Thoracic aorta (tissue), 2 donors: ENCODE data around the gene GHITM. TPM values are rescaled to one million over a fixed set of nuclear protein-coding genes. Genes with fewer than 3 reads are reported as not detected.

Experiments used
- ATAC-seq: fragments of 150-250 bp; one replicate; pipeline ENCODE4 v1.8.0; 2017; ENCODE audit warnings: low read depth; ENCODE audit not compliant: insufficient number of reproducible peaks, low FRiP score
- DNase-seq: peaks from one replicate; pipeline ENCODE4 v3.0.0-alpha.2; 2020; ENCODE audit warnings: low spot score
- H3K27ac ChIP-seq, 2 donors: fragments of 200-600 bp; sonication (generic); 1 replicate in 1 of 2; 2 replicates in 1 of 2; pipeline ENCODE4 v1.5.1; 2016; ENCODE audit warnings: mild to moderate bottlenecking in 2 of 2, moderate library complexity in 2 of 2
- H3K27me3 ChIP-seq: fragments of 200-600 bp; sonication (generic); replicated peaks from 2 replicates; pipeline ENCODE4 v1.6.0; 2016; ENCODE audit warnings: mild to moderate bottlenecking; ENCODE audit not compliant: insufficient read depth
- H3K36me3 ChIP-seq: fragments of 200-600 bp; sonication (generic); one replicate; pipeline ENCODE4 v1.5.1; 2016
- H3K4me1 ChIP-seq, 2 donors: fragments of 200-600 bp; sonication (generic); 1 replicate in 1 of 2; 2 replicates in 1 of 2; pipeline versions ENCODE4 v1.5.1 to v1.6.0; 2016; ENCODE audit warnings: low read depth in 2 of 2, mild to moderate bottlenecking in 1 of 2; ENCODE audit not compliant: control insufficient read depth in 1 of 2
- H3K4me3 ChIP-seq: fragments of 200-600 bp; sonication (generic); 2 replicates; pipeline ENCODE4 v1.5.1; 2016; ENCODE audit warnings: mild to moderate bottlenecking
- H3K9me3 ChIP-seq: fragments of 200-600 bp; sonication (generic); 2 replicates; pipeline ENCODE4 v1.5.1; 2016
- CTCF ChIP-seq: fragments of 200-600 bp; sonication (generic); IDR thresholded peaks from one replicate; pipeline ENCODE4 v1.5.1; 2019; ENCODE audit warnings: antibody characterized with exemption
- total RNA-seq, 2 donors: library from RNA; depleted of rRNA; stranded (reverse); fragments of >200 nt; gene quantifications; one replicate each; pipeline versions ENCODE4 v1.1.0 to v1.2.3, GENCODE V29; 2016

GHITM gene
- total RNA-seq, 2 donors from 2014 or later: 114 to 116 TPM

GRCh38 chr10:84185526-84186175 is 46.3 kb downstream of the GHITM start:
- Histone ChIP-seq H3K9me3 (no peaks in the 10 kb centered on the region), H3K4me1 (no peaks in the 10 kb centered on the region)

GRCh38 chr10:84188815-84189214 is 49.5 kb downstream of the GHITM start:
- no peak for TF ChIP-seq CTCF
- ATAC-seq (no peak), DNase-seq (no peak)
- Histone ChIP-seq H3K4me3 (no peak overlapping the region), H3K27me3 (no peaks in the 10 kb centered on the region), H3K4me1 (no peaks in the 10 kb centered on the region), H3K27ac (no peak overlapping the region), H3K36me3 (no peaks in the 10 kb centered on the region), H3K9me3 (no peaks in the 10 kb centered on the region)

More at GRCh38 chr10:84185526-84186175, 46.3 kb downstream of the GHITM start:
- TF ChIP-seq CTCF: no peak
- ATAC-seq: no peak
- Histone ChIP-seq H3K4me3 (no peak overlapping the region), H3K27ac (no peak overlapping the region), H3K36me3 (no peaks in the 10 kb centered on the region), H3K27me3 (no peaks in the 10 kb centered on the region)
- DNase-seq: no peak

- no peaks in the 10 kb centered on the region for H3K9me3 ChIP-seq
Measured at GRCh38 chr10:84190621-84191020, 51.3 kb downstream of the GHITM start.

GRCh38 chr10:84191106-84191505 is 51.8 kb downstream of the GHITM start:
- H3K4me1 ChIP-seq: peaks cover 6 to 14% of the 10 kb centered on the region in 2 donors
- H3K27ac ChIP-seq: no peak overlapping the region
- no peak for TF ChIP-seq CTCF
- no peak for ATAC-seq
- H3K36me3 ChIP-seq: no peaks in the 10 kb centered on the region
- no peak overlapping the region for H3K4me3 ChIP-seq
- DNase-seq: no peak
- no peaks in the 10 kb centered on the region for H3K27me3 ChIP-seq
- no peaks in the 10 kb centered on the region for H3K9me3 ChIP-seq

More at GRCh38 chr10:84190621-84191020, 51.3 kb downstream of the GHITM start:
- DNase-seq (no peak), ATAC-seq (no peak)
- Histone ChIP-seq H3K27ac (no peak overlapping the region), H3K36me3 (no peaks in the 10 kb centered on the region), H3K27me3 (no peaks in the 10 kb centered on the region), H3K4me3 (no peak overlapping the region), H3K4me1 (peaks cover 6 to 14% of the 10 kb centered on the region in 2 donors)
- TF ChIP-seq CTCF: no peak

GRCh38 chr10:84193327-84193726 is 54.0 kb downstream of the GHITM start:
- TF ChIP-seq CTCF: no peak
- no peaks in the 10 kb centered on the region for H3K27me3 ChIP-seq

More at GRCh38 chr10:84193327-84193726, 54.0 kb downstream of the GHITM start:
- Histone ChIP-seq H3K4me1 (peaks cover 6 to 14% of the 10 kb centered on the region in 2 donors), H3K4me3 (no peak overlapping the region), H3K9me3 (no peaks in the 10 kb centered on the region), H3K36me3 (no peaks in the 10 kb centered on the region), H3K27ac (no peak overlapping the region)
- DNase-seq: no peak
- no peak for ATAC-seq
